ENCODE measurements around the gene UBE2G2.

The UBE2G2 gene

GRCh38 chr21:44727321-44727720, 74.3 kb downstream of the UBE2G2 start:
- DNase-seq (ENCODE audit: low spot score): no peak

- DNase-seq (ENCODE audit: low spot score): no peak
These were observed 74.8 kb downstream of the UBE2G2 start for GRCh38 chr21:44726826-44727225.

GRCh38 chr21:44724926-44725325, 76.7 kb downstream of the UBE2G2 start:
- DNase-seq (ENCODE audit: low spot score): no peak

GRCh38 chr21:44724196-44724595, 77.4 kb downstream of the UBE2G2 start:
- no peak for DNase-seq (ENCODE audit: low spot score)

- no peak for DNase-seq (ENCODE audit: low spot score)
These were observed 78.2 kb downstream of the UBE2G2 start for GRCh38 chr21:44723177-44724131.

- DNase-seq (ENCODE audit: low spot score): no peak
These were observed 78.9 kb downstream of the UBE2G2 start for GRCh38 chr21:44722731-44723130.

GRCh38 chr21:44720170-44720569, 81.5 kb downstream of the UBE2G2 start:
- no peak for DNase-seq (ENCODE audit: low spot score)
